ENCODE measurements around the gene OR1K1.
"Not testable (repeated sequence)": the region's sequence is repeated elsewhere in the genome, so short reads cannot be mapped to it uniquely, and the experiment has no call there.

Gene OR1K1, protein sequence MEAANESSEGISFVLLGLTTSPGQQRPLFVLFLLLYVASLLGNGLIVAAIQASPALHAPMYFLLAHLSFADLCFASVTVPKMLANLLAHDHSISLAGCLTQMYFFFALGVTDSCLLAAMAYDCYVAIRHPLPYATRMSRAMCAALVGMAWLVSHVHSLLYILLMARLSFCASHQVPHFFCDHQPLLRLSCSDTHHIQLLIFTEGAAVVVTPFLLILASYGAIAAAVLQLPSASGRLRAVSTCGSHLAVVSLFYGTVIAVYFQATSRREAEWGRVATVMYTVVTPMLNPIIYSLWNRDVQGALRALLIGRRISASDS

DNA sequence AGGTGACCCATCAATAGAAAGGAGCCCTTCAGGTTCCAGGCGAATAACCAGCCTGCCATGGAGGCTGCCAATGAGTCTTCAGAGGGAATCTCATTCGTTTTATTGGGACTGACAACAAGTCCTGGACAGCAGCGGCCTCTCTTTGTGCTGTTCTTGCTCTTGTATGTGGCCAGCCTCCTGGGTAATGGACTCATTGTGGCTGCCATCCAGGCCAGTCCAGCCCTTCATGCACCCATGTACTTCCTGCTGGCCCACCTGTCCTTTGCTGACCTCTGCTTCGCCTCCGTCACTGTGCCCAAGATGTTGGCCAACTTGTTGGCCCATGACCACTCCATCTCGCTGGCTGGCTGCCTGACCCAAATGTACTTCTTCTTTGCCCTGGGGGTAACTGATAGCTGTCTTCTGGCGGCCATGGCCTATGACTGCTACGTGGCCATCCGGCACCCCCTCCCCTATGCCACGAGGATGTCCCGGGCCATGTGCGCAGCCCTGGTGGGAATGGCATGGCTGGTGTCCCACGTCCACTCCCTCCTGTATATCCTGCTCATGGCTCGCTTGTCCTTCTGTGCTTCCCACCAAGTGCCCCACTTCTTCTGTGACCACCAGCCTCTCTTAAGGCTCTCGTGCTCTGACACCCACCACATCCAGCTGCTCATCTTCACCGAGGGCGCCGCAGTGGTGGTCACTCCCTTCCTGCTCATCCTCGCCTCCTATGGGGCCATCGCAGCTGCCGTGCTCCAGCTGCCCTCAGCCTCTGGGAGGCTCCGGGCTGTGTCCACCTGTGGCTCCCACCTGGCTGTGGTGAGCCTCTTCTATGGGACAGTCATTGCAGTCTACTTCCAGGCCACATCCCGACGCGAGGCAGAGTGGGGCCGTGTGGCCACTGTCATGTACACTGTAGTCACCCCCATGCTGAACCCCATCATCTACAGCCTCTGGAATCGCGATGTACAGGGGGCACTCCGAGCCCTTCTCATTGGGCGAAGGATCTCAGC, at the start of gene OR1K1:
Gene OR1K1 (plus strand): TSS at position 58 of the 995 bp plus-strand sequence. CDS start 0 bp downstream, at position 58.
- FAIRE-seq (no peak), DNase-seq (ENCODE audit: insufficient read length, low spot score) (no peak)

DNA sequence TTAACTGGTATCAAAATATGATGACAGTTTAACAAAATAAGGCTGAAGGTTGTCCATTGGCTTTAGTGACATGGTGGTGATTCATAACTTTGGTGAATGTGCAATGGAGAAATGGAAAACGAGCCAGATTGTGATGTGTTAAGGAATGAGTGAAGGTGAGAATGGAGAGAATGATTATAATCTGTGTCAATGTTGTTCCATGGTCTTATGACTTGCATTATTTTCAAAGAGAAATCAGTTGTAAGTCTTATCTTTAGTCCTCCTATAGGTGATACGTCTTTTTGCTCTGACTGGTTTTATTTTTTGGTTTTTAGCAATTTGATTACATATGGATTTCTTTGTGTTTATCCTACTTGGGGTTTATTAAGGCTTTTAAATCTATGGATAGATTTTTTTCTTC, 45.1 kb upstream of the OR1K1 start:
- no peak for DNase-seq (ENCODE audit: insufficient read length, low spot score)
- no peak for FAIRE-seq

DNA sequence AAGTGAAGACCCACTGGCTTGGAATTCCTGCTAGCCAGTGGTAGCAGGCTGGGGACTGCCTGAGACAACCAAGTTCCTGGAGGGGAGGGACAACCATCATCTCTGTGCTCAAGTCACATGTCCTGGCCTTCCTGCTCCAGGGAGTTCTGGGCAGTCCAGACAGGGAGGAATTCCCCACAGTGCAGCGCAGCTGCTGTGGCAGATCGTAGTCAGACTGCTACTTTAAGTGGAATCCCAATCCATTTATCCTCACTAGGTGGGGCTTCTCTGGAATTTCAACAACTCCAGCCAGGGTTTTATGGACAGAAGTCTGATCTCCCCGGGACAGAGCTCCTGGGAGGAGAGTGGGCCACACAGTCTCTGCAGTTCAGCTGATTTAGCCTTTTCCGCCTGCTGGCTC, 32.1 kb upstream of the OR1K1 start:
- DNase-seq (ENCODE audit: insufficient read length, low spot score) (no peak), FAIRE-seq (no peak)

DNA sequence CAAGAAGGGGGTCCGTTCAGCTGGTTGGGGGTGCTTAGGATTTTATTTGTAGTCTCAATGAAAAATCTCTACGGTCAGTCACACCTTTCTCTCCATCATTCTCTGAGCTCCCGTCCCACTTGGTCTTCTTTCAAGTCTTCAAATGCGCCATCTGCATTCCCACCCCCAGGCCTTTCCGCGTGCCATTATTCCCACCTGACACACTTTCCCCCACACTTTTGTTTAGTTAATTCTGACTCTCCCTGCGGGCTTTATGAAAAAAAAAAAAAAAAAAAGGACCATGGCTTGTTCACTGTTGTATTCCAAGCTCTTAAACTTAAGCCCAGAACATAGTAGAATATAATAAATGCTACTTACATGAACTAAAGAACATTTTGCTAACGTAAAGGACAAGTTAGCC, 22.9 kb upstream of the OR1K1 start:
- FAIRE-seq = no peak
- no peak for DNase-seq (ENCODE audit: insufficient read length, low spot score)

DNA sequence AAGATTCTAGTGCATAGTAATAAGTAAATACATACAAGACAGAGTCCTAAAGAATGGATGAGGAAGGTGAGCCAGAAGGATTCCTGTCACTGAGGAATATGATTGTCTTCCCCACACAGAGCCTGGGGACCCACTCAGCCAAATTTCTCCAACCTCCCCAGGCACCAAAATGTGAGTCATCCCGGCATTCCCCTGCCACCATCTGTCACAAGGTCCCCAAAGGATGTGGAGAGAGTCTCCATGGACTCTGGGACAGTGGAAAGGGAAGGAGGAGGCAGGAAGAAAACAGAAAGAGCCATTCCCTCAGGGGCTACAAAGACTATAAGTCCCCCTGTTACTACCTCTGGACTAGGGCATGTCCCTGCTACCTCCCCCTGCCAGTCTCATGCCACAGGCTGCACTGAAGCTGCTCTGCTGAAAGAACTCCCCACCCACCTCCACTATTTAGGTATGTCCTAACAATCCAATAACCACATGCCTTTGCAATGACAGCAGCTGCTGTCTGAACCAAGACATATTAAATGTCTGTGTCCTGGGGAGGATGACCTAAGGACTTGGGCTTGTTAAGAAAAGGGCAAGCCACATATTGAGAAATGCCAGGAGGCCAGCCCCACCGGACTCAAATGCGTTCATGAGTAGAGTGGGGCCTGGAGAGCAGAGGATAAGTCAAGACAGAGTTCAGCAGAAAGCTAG, 21.8 kb upstream of the OR1K1 start:
- DNase-seq (ENCODE audit: insufficient read length, low spot score) = no peak
- no peak for FAIRE-seq

DNA sequence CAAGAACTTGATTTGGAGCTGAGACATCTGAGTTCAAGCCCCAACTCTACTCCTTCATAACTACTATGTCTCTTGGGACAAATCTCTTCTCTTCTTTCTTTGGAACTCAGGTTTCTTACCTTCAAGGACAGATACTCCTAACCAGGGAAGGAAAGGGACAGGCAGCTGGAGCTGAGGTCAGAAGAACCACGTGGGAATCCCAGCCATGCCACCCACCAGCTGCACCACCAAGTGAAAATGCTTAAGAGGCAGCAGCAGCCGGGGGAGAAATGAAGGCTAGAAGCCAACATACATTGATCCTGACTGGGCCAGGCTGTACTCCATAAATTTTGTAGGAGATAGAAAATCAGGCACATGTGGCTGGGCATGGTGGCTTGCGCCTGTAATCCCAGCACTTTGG, 20.7 kb upstream of the OR1K1 start:
- DNase-seq (ENCODE audit: insufficient read length, low spot score) (no peak), FAIRE-seq (no peak)

DNA sequence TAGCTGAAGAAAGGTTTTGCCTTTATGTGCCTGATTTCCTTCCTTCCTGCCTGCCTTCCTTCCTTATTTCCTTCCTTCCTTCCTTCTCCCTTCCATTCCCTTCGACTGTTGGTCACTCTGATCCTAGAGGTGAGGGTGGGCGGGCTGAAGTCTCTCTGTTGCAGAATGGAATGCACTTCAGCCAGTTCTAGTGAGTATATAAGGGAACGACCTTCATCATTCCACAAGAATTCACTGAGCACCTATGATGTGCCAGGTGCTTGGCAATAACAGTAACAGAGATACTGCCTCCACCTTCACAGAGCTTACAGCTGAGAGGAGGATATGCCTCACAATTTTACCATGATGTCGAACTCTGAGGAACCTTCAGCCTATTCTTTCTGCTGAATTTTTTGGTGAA, 19.9 kb upstream of the OR1K1 start:
- FAIRE-seq (no peak), DNase-seq (ENCODE audit: insufficient read length, low spot score) (no peak)

DNA sequence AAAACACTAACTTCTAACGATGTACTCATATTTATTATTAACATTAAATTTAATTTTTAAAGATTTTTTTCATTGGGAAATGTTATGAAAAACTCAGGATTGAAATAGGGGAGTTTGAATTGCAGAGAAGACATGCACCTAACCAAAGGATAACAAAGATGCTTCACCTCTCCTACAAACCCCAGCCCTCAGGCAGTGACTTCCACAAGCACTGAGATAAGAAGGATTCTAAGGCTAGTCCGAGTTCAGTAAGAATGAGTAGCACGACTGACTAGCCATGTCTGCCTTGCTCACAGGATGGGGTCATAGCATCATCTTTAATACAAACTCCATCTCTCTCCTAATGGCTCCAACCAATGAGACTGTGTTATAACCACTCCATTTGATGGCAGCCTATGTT, 18.3 kb upstream of the OR1K1 start:
- FAIRE-seq (no peak), DNase-seq (ENCODE audit: insufficient read length, low spot score) (no peak)

DNA sequence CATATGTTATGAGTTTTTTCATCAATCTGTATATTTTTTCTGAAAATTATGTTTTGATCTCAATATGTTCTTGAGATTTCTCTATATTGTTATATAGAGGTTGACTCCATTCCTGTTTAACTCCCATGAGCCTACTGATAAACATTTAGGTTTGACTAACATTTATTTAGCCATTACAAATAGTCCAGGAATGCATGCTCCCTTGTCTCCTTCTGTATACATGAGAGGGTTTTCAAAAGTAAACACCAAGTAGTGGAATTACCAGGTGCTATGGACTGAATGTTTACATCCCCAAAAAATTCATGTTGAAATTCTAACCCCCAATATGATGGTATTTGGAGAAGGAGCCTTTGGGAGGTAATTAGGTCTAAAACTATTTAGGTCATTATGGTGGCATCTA, 14.7 kb upstream of the OR1K1 start:
- FAIRE-seq (no peak), DNase-seq (ENCODE audit: insufficient read length, low spot score) (no peak)

DNA sequence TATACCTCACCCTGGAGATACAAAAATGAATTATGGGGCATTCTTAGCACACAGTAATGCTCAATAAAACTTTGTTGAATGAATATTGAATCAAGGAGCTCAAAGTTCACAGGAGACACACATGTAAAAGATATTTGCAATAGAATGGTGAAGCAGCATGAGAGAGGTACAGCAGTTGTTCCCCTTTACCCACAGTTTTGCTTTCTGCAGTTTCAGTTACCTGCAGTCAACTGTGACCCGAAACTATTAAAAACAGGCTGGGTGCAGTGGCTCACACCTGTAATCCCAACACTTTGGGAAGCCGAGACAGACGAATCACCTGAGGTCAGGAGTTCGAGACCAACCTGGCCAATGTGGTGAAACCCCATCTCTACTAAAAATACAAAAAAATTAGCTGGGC, 13.6 kb upstream of the OR1K1 start:
- FAIRE-seq (no peak), DNase-seq (ENCODE audit: insufficient read length, low spot score) (no peak)

DNA sequence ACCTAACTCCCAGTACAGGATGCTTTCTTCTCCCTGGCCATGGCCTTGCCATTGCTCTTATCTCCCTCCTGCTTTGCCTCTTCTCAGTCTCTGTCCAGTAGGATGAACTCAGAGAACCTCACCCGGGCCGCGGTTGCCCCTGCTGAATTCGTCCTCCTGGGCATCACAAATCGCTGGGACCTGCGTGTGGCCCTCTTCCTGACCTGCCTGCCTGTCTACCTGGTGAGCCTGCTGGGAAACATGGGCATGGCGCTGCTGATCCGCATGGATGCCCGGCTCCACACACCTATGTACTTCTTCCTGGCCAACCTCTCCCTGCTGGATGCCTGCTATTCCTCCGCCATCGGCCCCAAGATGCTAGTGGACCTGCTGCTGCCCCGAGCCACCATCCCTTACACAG, 11.1 kb upstream of the OR1K1 start, which contains the start of gene OR5C1:
Gene OR5C1 (plus strand): TSS at position 103 of the 400 bp plus-strand sequence. CDS start 0 bp downstream, at position 103.
- FAIRE-seq = no peak

DNA sequence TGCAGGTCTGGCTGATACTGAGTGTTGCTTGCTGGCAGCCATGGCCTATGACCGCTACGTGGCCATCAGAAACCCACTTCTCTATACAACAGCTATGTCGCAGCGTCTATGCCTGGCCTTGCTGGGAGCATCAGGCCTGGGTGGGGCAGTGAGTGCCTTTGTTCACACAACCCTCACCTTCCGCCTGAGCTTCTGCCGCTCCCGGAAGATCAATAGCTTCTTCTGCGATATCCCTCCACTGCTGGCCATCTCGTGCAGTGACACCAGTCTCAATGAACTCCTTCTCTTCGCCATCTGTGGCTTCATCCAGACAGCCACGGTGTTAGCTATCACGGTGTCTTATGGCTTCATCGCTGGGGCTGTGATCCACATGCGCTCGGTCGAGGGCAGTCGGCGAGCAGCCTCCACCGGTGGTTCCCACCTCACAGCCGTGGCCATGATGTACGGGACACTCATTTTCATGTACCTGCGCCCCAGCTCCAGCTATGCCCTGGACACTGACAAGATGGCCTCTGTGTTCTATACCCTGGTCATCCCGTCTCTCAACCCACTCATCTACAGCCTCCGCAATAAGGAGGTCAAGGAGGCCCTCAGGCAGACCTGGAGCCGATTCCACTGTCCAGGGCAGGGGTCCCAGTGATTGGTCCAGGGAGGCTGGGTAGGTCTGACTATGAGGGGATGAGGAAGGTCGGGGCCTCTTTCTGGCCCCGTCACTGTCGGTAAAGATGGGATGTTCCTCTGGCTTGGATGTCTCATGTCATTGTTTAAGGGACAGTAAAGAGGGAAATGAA, 10.5 kb upstream of the OR1K1 start:
- FAIRE-seq (no peak), DNase-seq (ENCODE audit: insufficient read length, low spot score) (no peak)

More for the DNA sequence above, 11.1 kb upstream of the OR1K1 start, which contains the start of gene OR5C1:
- DNase-seq (ENCODE audit: insufficient read length, low spot score) = no peak

DNA sequence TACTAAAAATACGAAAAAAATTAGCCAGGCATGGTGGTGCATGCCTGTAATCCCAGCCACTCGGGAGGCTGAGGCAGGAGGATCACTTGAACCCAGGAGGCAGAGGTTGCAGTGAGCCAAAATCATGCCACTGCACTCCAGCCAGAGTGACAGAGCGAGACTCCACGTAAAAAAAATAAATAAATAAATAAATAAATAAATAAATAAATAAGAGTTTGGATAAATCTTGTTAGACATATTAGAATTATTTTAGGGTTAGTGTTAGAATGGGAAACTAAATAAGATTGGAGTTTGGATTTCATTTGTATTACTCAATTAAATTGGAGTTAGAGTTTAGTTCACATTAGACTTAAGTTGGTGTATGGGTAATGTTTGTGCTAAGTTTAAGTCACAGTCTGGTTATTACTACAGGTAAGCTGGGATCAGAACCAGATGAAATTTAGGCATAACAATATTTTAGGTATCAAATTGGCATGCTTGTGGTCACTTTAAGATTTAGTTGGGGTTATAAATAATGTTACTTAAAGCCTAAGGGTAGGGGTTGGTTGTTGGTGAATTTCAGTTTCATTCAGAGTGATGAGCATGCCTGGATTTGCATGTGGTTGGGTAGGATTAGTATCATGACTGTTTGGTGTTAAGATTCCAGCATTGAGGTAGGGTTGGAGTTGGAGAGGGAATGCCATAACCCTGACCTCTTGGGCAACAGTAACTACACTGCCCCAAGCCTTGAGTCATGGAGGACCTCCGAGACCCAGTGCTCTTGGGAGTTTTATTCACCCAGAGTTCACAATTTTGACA, 7.9 kb upstream of the OR1K1 start:
- no peak for FAIRE-seq

DNA sequence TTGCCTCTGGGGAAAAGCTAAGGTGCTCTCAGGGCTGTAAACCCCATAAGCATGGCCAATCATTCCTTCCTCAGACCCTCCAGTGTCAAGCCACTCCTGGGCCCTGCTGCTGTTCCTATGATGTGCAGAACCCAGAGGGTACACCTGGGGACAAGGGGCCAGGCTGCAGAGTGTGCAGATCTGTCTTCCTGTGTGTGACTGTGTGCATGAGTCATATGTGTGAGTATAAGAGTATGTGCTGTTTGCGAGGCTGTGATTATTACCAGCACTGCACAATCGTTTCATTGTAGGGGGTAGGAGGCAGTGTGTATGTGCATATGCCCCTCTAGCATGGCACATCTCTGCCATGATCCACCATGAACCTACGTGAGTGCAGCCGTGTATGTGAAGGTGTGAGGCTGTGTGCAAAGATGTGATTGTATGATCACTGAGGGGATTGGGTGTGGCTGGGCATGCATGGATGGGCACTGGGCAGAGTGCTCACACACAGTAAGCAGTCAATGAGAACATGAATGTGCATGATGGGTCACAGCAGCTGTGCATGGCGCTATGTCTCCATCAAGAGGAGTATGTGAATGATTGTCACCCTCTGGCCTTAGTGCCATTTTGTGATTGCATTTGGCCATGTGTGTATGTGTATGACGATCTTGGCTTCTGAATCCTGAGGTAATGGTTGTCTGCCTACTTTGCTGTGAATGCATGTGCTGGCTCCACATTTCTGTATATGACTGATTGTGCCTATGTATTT, 2.4 kb upstream of the OR1K1 start:
- DNase-seq (ENCODE audit: insufficient read length, low spot score) (no peak), FAIRE-seq (no peak)

More for the DNA sequence above, 7.9 kb upstream of the OR1K1 start:
- DNase-seq (ENCODE audit: insufficient read length, low spot score) = no peak

DNA sequence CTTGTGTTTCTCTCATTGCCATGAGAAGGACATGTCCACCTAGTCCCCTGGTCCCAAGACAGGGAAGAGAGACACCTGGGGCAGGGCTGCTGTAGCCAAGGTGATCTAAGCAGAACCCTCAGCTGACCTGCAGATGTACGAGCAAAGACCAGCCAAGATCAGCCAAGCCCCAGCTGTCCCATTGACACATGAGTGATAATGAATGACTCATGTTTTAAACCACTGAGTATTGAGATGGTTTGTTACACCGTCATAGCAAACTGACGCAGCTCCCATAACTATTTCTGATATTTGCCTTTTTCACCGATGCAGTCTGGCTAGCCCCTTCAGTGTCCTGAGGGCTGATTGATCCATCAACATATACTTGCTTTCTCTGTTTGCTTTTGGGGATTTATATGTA, 6.7 kb downstream of the OR1K1 start:
- FAIRE-seq (no peak), DNase-seq (ENCODE audit: insufficient read length, low spot score) (no peak)

DNA sequence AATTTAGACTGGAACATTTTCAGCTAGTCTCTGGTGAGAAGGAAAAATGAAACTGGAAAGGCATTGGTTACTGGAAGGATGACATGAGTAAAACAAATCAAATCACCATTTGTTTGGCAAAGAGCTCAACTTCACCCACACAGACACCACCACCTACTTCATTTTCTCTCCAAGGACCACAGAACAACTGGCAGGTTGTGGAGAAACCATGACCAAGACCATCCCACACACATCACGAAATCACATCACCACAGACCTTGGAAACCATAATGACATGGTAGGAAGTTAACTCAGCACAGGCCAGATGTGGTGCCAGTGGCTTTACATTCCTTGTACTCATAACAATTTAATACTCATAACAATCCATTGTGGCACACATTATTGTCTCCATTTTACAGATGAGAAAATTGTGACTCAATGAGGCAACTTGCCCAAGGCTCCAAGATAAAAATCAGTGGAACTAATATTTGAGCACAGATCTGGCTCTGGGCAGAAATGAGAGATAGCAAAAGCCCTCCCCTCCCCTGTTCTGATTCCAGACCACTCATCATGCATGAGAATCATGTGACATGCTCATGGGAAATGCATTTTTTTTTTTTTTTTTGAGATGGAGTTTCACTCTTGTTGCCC, 7.5 kb downstream of the OR1K1 start:
- no peak for FAIRE-seq

DNA sequence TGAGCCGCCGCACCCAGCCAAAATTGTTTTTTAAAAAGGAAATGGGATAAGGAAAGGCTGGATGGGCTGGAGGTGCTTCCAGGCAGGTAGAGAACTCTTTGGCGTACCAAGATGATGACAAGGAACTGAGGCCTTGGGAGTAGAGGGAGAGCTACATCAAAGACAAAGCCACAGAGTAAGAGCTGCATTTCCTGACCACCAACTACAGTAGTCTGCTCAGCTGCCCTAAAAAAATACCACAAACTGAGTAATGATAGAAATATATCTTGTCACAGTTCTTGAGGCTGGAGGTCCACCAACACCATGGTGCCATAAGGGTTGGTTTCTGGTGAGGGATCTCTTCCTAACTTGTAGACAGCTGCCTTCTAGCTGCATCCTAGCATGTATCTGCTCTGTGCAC, 8.2 kb downstream of the OR1K1 start:
- no peak for DNase-seq (ENCODE audit: insufficient read length, low spot score)
- no peak for FAIRE-seq

More for the DNA sequence above, 7.5 kb downstream of the OR1K1 start:
- no peak for DNase-seq (ENCODE audit: insufficient read length, low spot score)

DNA sequence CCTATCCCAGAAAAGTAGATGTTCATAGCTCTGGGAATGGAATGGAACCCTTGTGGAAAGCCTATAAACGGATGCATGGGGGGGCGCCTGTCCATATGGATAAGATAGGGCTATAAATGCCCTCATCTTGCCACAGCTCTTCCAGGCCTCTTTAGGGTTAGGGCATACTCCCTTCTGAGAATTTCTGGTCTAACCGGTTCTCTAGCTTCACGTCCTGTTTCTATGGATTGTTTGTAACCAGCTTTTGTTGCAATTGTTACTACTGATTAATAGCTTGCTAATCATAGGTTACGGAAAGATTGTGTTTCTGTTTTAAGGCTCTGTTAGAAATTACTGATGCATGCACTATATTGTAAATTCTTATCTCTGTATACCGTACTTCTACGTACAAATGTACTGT, 9.3 kb downstream of the OR1K1 start:
- DNase-seq (ENCODE audit: insufficient read length, low spot score) = not testable (repeated sequence)

More for the DNA sequence above, 9.3 kb downstream of the OR1K1 start:
- FAIRE-seq = not testable (repeated sequence)

Data from GM19239 (cell line).